Fibroblast of the aortic adventitia (primary cell): Measurements from ENCODE around the gene SPI1. TPM values are rescaled to one million over a fixed set of nuclear protein-coding genes. Genes with fewer than 3 reads are reported as not detected.

ENCODE experiments used
- DNase-seq: peaks from one replicate; pipeline ENCODE4 v3.0.0-alpha.2; 2010; ENCODE audit warnings: low read depth
- H3K4me3 ChIP-seq: 2 replicates; pipeline ENCODE4 v1.5.1; 2011; ENCODE audit warnings: low read depth, mild to moderate bottlenecking, control low read depth, low read length, moderate library complexity
- total RNA-seq: library from RNA; depleted of rRNA; stranded (reverse); fragments of >200 nt; gene quantifications from 2 replicates; pipeline ENCODE4 v1.2.3, GENCODE V29; 2012; ENCODE audit warnings: low replicate concordance
- TF ChIP-seq, protein P1 (sequence below): IDR thresholded peaks from 2 replicates; pipeline ENCODE4 v1.5.1; 2011; ENCODE audit warnings: mild to moderate bottlenecking, low read length, control low read depth, inconsistent platforms; ENCODE audit not compliant: insufficient read depth

SPI1 gene
- total RNA-seq, 1 donor, result not detected

GRCh38 chr11:47403571-47403970 is 25.2 kb upstream of the SPI1 start:
- DNase-seq, result no peak
- TF ChIP-seq, protein P1, sequence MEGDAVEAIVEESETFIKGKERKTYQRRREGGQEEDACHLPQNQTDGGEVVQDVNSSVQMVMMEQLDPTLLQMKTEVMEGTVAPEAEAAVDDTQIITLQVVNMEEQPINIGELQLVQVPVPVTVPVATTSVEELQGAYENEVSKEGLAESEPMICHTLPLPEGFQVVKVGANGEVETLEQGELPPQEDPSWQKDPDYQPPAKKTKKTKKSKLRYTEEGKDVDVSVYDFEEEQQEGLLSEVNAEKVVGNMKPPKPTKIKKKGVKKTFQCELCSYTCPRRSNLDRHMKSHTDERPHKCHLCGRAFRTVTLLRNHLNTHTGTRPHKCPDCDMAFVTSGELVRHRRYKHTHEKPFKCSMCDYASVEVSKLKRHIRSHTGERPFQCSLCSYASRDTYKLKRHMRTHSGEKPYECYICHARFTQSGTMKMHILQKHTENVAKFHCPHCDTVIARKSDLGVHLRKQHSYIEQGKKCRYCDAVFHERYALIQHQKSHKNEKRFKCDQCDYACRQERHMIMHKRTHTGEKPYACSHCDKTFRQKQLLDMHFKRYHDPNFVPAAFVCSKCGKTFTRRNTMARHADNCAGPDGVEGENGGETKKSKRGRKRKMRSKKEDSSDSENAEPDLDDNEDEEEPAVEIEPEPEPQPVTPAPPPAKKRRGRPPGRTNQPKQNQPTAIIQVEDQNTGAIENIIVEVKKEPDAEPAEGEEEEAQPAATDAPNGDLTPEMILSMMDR, result no peak

GRCh38 chr11:47403135-47403534 is 24.8 kb upstream of the SPI1 start:
- no peak overlapping the region for H3K4me3 ChIP-seq
- TF ChIP-seq, protein P1, result no peak
- no peak for DNase-seq

More at GRCh38 chr11:47403571-47403970, 25.2 kb upstream of the SPI1 start:
- H3K4me3 ChIP-seq, result no peak overlapping the region

DNA sequence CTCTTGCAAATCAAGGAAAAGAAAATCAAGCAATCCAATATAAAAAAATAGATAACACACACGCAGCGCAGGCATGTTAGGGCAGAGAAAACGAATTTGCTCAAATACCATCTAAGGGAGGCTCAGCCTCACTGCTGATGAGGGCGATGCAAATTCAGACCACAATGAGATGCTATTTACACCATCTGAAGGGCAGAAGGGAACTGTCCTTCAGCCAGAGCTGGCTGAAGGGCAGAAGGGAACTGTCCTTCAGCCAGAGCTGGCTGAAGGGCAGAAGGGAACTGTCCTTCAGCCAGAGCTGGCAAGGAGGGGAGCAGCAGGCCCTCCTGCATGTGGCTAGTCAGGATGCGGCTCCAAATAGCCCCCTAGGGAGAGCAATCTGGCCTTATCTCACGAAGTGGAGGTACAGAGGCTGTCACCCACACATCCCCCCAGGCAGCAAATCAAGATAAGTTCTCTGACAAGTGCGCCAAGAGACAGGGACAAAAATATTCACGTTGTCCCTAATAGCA is 22.5 kb upstream of the SPI1 start:
- TF ChIP-seq, protein P1, result no peak
- DNase-seq, result no peak
- no peak overlapping the region for H3K4me3 ChIP-seq

GRCh38 chr11:47399860-47400767 is 21.8 kb upstream of the SPI1 start:
- no peak for DNase-seq
- H3K4me3 ChIP-seq, result peak overlapping the region; percentile 60

GRCh38 chr11:47398551-47398950 is 20.2 kb upstream of the SPI1 start:
- no peak for DNase-seq
- H3K4me3 ChIP-seq, result no peak overlapping the region
- TF ChIP-seq, protein P1, result no peak

More at GRCh38 chr11:47399860-47400767, 21.8 kb upstream of the SPI1 start:
- TF ChIP-seq, protein P1, result no peak

GRCh38 chr11:47398011-47398410 is 19.7 kb upstream of the SPI1 start:
- no peak for DNase-seq
- no peak overlapping the region for H3K4me3 ChIP-seq
- TF ChIP-seq, protein P1, result no peak
